Calu3 (cell line): ENCODE results near the gene CHRNB1. TPM values are rescaled to one million over a fixed set of nuclear protein-coding genes. Genes with fewer than 3 reads are reported as not detected.

Source experiments
- BruUV-seq: library from RNA; stranded (reverse); fragments of 400-500 nt; replicated peaks from 2 replicates; lab custom pipeline; 2021; lab: Mats Ljungman, UMichigan
- CTCF ChIA-PET: fragments of 300-600 bp; sonication (Branson Sonifier 250); formaldehyde crosslinking; loops from one replicate; lab custom pipeline; 2022; ENCODE audit warnings: antibody characterized with exemption; lab: Charles Lee
- DNase-seq: peaks from one replicate; pipeline ENCODE4 v3.0.0; 2022
- H3K27ac Mint-ChIP-seq: one replicate; pipeline ENCODE4 v1.8.0; 2022; ENCODE audit warnings: mixed read lengths; ENCODE audit not compliant: unreplicated experiment
- H3K27me3 Mint-ChIP-seq: one replicate; pipeline ENCODE4 v1.8.0; 2022; ENCODE audit warnings: mixed read lengths; ENCODE audit not compliant: unreplicated experiment
- H3K36me3 Mint-ChIP-seq: one replicate; pipeline ENCODE4 v1.8.0; 2022; ENCODE audit warnings: mild to moderate bottlenecking, moderate library complexity, mixed read lengths; ENCODE audit not compliant: insufficient read depth, unreplicated experiment
- H3K4me1 Mint-ChIP-seq: one replicate; pipeline ENCODE4 v1.8.0; 2022; ENCODE audit warnings: mild to moderate bottlenecking, low read depth, mixed read lengths; ENCODE audit not compliant: unreplicated experiment
- H3K4me3 Mint-ChIP-seq: one replicate; pipeline ENCODE4 v1.8.0; 2022; ENCODE audit warnings: mild to moderate bottlenecking, low read depth, moderate library complexity, mixed read lengths; ENCODE audit not compliant: unreplicated experiment
- H3K9me3 Mint-ChIP-seq: one replicate; pipeline ENCODE4 v1.8.0; 2022; ENCODE audit warnings: low read depth, mixed read lengths; ENCODE audit not compliant: unreplicated experiment
- intact Hi-C: fragments of 100-400 bp; cut with micrococcal nuclease; formaldehyde crosslinking; loops from one replicate; pipeline ENCODE4 v1.10.0; 2022; ENCODE audit not compliant: unreplicated experiment
- total RNA-seq: library from RNA; stranded (reverse); gene quantifications from 2 replicates; pipeline ENCODE4 v1.2.3, GENCODE V29; 2022
- TF ChIP-seq, protein P1 (sequence below): fragments of 200-600 bp; IDR thresholded peaks from one replicate; pipeline ENCODE4 v1.8.0; 2022; ENCODE audit warnings: antibody characterized with exemption; ENCODE audit not compliant: unreplicated experiment

The CHRNB1 gene
- total RNA-seq, 1 experiment from 2014 or later = 2.4 TPM

DNA sequence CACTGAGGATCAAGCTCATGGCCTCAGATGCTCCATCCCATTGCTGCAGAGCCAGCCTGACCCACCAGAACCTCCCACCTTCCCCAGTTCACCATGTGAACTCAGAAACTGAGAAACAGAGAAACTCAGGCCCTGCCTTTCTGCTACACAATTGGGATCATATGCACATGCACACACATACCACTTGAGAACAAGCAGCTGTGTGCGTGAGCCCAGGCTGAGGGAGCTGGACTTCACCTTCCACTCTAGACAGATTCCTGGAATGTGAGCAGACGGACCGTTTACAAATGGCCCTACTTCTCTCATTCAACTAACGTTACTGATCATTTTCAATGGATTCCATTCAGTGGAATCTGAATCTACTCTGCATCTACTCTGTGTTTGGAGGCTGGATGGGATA is 21.2 kb upstream of the CHRNB1 start:
- CTCF ChIA-PET = no interaction called here
- no peak overlapping the region for H3K27ac Mint-ChIP-seq

DNA sequence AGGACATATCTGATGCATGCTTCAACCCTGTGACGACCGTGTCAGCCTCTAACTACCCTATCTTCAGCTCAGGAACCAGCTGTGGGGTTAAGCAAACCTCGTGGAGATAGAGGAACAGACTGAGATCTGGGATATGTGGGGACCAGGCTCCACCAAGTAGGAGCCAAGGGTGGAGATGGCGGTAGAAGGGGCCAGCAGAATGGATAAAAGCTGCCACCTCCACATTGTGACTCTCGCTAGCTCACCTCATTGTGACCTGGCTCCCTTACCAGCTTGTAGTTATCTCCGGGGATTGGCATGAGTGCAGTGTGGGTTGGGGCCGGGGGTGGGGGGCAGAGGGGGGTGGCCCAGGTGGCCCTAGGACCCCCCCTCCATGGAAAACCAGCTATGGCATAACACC is 19.5 kb upstream of the CHRNB1 start, which contains the start of gene SPEM2:
Gene SPEM2 (plus strand): TSS at position 301 of the 400 bp plus-strand sequence. CDS start 73 bp downstream, at position 374.
- no peaks in the 10 kb centered on the region for H3K4me1 Mint-ChIP-seq
- no peak for DNase-seq
- intact Hi-C loops = no loop called here
- no peak within 1 kb of the TSS for H3K27ac Mint-ChIP-seq
- no peaks in the 10 kb centered on the region for H3K27me3 Mint-ChIP-seq
- CTCF ChIA-PET = no interaction called here
- no TSS peak for BruUV-seq
- TF ChIP-seq, protein P1, sequence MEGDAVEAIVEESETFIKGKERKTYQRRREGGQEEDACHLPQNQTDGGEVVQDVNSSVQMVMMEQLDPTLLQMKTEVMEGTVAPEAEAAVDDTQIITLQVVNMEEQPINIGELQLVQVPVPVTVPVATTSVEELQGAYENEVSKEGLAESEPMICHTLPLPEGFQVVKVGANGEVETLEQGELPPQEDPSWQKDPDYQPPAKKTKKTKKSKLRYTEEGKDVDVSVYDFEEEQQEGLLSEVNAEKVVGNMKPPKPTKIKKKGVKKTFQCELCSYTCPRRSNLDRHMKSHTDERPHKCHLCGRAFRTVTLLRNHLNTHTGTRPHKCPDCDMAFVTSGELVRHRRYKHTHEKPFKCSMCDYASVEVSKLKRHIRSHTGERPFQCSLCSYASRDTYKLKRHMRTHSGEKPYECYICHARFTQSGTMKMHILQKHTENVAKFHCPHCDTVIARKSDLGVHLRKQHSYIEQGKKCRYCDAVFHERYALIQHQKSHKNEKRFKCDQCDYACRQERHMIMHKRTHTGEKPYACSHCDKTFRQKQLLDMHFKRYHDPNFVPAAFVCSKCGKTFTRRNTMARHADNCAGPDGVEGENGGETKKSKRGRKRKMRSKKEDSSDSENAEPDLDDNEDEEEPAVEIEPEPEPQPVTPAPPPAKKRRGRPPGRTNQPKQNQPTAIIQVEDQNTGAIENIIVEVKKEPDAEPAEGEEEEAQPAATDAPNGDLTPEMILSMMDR = no peak
- H3K36me3 Mint-ChIP-seq = peaks cover 4% of the 10 kb centered on the region
- H3K9me3 Mint-ChIP-seq = no peaks in the 10 kb centered on the region
- H3K4me3 Mint-ChIP-seq = no peak within 1 kb of the TSS

More for the DNA sequence above, 21.2 kb upstream of the CHRNB1 start:
- no peak for DNase-seq
- intact Hi-C loops = no loop called here
- H3K9me3 Mint-ChIP-seq = no peaks in the 10 kb centered on the region
- H3K4me1 Mint-ChIP-seq = no peaks in the 10 kb centered on the region
- H3K27me3 Mint-ChIP-seq = peaks cover 12% of the 10 kb centered on the region
- H3K36me3 Mint-ChIP-seq = peaks cover 4% of the 10 kb centered on the region
- TF ChIP-seq, protein P1 = no peak
- H3K4me3 Mint-ChIP-seq = no peak overlapping the region
- no TSS peak for BruUV-seq

DNA sequence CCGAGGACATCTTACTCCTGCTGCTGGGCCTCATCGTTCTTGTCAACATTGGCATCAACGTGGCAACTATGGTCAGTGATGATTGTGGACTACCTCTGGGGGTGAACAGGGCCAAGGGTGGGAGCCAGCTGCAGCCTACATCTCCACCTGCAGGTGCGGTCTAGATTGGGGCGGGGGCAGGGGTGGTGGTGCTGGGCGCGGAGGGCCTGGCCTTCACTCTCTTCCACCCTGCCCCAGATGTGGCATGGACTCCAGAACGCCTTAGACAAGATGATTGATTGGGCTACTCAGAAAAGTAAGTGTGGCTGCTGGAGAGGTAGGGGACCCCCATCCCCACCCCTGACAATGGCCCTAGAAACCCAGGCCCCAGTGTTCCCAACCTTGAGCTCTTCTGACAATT is 19.1 kb upstream of the CHRNB1 start:
- no peak overlapping the region for H3K27ac Mint-ChIP-seq
- H3K4me1 Mint-ChIP-seq = no peaks in the 10 kb centered on the region
- H3K36me3 Mint-ChIP-seq = peaks cover 4% of the 10 kb centered on the region
- H3K27me3 Mint-ChIP-seq = no peaks in the 10 kb centered on the region
- CTCF ChIA-PET = no interaction called here
- intact Hi-C loops = no loop called here
- DNase-seq = no peak
- TF ChIP-seq, protein P1 = no peak
- H3K9me3 Mint-ChIP-seq = no peaks in the 10 kb centered on the region
- BruUV-seq = no TSS peak
- no peak overlapping the region for H3K4me3 Mint-ChIP-seq

DNA sequence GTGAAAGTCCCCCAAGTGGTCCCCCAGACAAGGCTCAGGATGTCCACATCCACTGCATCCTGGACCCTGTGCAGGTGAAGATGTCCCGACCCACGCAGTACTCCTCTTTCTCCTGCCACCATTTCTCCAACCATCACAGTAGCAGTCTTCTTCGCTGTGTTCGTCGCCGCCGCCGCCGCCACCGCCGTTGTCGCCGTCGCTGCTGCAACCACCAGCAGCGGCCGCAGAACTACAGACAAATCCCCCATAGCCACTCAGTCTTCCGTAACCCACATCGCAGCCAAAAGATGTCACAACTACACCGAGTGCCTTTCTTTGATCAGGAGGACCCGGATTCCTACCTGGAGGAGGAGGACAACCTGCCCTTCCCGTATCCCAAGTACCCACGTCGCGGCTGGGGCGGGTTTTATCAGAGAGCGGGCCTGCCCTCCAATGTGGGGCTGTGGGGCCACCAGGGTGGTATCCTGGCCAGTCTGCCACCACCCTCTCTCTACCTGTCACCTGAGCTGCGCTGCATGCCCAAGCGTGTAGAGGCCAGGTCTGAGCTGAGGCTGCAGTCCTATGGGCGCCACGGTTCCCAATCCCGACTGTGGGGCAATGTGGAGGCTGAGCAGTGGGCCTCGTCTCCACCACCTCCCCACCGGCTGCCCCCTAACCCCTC is 18.5 kb upstream of the CHRNB1 start:
- TF ChIP-seq, protein P1 = no peak
- Mint-ChIP-seq H3K27me3 (no peaks in the 10 kb centered on the region), H3K27ac (no peak overlapping the region), H3K9me3 (no peaks in the 10 kb centered on the region), H3K4me1 (no peaks in the 10 kb centered on the region), H3K36me3 (peaks cover 4% of the 10 kb centered on the region), H3K4me3 (no peak overlapping the region)
- intact Hi-C loops = no loop called here
- DNase-seq = no peak
- no TSS peak for BruUV-seq
- CTCF ChIA-PET = no interaction called here
